Measurements from ENCODE around the gene PCYT1A.
"Not testable (repeated sequence)": the region's sequence is repeated elsewhere in the genome, so short reads cannot be mapped to it uniquely, and the experiment has no call there.

Gene PCYT1A

GRCh38 chr3:196210673-196211556, 76.6 kb downstream of the PCYT1A start, which contains the start of gene ZDHHC19:
Gene ZDHHC19, minus strand, starts transcription at chr3:196211400. Its CDS starts 85 bp downstream, at chr3:196211315.
- no peak for DNase-seq

DNA sequence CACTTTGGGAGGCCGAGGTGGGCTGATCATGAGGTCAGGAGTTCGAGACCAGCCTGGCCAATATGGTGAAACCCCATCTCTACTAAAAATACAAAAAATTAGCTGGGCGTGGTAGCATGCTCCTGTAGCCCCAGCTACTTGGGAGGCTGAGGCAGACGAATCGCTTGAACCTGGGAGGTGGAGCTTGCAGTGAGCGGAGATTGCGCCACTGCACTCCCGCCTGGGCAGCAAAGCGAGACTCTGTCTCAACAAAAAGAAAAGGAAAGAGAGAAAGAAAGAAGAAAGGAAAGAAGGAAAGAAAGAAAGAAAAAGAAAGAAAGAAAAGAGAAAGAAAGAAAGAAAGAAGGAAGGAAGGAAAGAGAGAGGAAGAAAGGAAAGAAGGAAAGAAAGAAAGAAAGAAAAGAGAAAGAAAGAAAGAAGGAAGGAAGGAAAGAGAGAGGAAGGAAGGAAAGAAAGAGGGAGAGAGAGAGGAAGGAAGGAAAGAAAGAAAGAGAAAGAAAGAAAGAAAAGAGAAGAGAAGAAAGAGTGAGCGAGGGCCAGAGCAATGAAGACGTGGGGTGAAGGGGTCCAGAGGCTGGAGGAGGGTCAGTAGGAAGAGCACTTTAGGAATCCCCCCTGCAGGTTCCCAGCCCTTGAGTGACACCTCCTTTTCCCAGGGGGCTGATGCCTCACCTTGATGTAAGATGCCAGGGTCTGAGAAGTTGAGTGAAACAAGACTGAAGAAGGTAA, 77.4 kb downstream of the PCYT1A start:
- not testable (repeated sequence) for DNase-seq

GRCh38 chr3:196208942-196209695, 78.4 kb downstream of the PCYT1A start:
- DNase-seq = no peak

- DNase-seq = peak; percentile 50 to 72 (median 71)
Measured at GRCh38 chr3:196207833-196208607, 79.5 kb downstream of the PCYT1A start.

- peak in 2 of 3 experiments; percentile 20 to 46 for DNase-seq
Measured at GRCh38 chr3:196207159-196207832, 80.2 kb downstream of the PCYT1A start.

DNA sequence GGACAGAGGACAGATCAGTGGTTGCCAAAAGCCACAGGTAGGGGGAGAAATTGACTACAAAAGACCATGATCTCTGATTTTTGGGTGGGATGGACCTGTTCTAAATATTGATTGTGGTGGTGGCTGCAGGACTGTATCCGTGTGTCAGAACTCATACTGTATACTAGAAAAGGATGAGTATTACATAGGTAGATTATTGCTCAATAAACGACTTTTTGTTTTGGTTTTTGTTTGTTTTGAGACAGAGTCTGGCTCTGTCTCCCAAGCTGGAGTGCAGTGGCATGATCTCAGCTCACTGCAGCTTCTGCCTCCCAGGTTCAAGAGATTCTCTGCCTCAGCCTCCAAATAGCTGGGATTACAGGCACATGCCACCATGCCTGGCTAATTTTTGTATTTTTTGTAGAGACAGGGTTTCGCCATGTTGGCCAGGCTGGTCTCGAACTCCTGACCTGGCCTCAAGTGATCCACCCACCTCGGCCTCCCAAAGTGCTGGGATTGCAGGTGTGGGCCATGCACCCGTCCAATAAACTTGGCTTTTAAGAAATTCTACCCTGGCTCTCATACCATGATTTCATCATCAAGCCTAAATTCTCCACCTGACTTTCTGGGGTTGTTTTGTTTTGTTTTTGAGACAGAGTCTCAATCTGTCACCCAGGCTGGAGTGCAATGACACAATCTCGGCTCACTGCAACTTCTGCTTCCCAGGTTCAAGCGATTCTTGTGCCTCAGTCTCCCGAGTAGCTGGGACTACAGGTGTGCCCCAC, 81.9 kb downstream of the PCYT1A start:
- not testable (repeated sequence) for DNase-seq

- DNase-seq = no peak
Measured at GRCh38 chr3:196203846-196204245, 83.7 kb downstream of the PCYT1A start.

DNA sequence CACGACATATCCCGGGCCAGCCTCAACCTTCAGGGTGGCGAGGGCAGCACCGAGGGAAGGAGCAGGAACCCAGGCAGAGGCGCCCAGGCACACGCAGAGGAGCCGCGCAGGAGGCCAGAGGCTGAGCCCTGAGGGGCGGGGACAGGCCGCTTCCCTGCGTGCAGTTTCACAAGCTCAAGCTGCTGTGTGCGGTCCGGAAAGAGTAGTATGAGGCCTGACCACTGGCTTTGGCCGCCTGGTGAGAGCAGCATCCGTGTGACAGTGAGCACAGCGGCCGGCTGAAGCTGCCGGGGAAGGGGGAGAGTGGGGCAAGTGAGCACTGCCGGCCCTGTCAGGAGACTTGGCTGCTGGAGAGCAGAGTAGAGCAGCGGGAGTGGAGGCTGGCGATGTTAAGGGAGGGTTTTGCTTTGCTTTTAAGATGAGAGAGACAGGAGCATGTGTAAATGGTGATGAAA, 85.0 kb downstream of the PCYT1A start:
- peak in 1 of 3 experiments; percentile 30 for DNase-seq

DNA sequence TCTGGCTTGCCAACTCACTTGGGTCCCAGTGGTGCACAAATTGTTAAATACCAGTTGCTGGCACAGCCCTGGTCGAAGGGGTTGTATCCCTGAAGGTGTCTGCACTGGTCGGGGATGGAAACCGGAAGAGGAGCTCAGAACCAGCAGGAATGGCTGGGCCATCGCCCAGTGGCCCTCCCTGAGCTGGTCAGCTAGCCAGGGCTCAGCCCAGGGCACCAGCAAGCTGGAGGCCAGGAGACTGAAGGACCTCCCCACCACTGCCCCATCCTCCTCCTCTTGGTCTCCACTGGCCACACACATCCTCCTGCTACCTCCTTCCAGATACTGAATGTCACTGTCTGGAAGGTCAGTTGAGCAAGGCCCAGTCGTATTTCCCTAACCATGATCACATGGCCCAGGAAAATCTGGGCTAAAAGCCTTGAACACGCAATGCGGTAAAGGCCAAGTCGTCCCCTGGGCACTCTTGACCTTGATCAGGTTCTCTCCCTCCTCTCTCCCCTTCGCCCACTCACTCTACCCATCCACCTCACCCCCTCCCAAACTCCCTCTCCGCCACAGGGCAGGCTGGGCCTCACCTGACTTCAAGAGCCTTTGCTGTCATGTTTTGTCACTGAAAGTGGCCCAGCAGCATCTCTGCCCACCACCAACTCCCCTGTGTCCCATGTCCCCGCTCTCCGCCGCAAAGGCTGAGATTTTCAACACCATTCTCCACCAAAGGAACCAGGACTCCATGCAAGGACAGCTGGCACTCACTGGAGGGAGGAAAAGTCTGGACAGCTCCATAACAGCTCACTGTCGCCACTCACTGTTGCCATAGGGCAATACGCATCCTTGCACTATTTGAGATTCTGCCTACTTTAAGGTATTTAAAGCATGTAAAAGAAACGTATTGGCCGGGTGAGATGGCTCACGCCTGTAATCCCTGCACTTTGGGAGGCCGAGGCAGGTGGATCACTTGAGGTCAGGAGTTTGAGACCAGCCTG, 88.5 kb downstream of the PCYT1A start:
- peak in 1 of 3 experiments; percentile 34 for DNase-seq

DNA sequence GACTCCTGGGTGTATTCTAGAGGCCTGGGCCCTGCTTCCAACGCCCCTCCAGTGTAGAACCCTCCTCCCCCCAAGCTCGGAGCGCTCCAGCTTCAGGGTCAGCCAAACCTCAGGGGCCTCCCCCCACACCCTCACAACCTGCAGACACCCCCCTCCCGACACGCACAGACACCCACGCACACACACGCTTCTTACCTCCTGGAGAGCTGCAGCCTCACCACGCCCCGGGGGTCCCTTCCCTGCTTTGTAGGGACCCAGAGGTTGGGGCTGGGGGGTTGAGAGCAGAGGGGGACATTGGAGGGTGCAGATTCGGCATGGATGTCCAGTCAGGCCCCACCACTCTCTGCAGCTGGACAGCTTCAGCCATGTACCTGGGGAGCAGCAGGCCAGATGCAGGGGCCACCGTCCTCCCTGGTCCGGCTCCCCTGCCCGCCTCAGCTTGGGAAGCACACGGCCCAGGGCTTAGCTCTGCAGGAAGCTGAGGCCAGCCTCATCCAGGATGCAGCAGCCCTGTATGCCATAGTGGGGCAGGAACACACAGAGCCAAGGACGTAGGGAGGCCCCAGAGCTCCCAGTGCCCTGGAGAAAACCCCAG, 89.3 kb downstream of the PCYT1A start:
- no peak for DNase-seq

DNA sequence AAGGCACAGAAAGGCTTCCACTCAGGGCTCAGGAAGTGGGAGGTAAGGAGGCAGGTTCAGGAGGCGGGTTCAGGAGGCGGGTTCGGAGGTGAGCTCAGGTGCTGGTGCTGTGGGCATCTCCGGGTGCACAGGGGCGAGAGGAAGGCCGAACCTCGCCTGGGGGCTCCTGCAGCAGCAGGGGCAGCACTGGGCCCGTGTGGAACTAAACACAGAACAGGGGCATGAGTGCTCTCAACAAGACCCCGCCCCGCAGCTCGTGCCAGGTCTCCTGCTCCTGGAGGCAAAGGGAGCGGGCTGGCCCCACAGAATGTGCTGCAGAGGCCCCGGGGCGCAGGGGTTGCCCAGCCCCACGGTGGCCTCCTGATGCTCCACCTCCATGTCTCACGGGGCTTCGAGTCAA, 90.0 kb downstream of the PCYT1A start:
- no peak for DNase-seq

GRCh38 chr3:196195664-196196265, 91.8 kb downstream of the PCYT1A start:
- DNase-seq = no peak

DNA sequence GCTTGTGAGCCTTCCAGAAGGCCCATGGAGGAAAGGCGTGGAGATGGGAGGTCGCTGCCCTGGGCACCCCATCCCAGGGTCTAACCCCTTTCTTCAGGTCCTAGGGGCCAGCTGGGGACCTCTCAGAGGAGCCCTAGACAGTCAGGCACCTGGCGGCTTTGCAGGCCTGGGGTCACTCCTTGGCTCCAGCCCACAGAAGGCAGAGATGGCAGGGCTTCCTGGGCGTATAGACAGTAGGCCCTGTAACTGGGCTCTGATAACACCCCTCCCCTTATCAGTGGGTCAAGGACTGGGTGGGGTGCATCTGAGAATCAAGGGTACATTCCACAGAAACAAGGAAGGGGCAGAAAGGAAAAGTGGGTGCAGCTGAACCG, 93.0 kb downstream of the PCYT1A start:
- no peak for DNase-seq

GRCh38 chr3:196193736-196194541, 93.6 kb downstream of the PCYT1A start:
- no peak for DNase-seq

DNA sequence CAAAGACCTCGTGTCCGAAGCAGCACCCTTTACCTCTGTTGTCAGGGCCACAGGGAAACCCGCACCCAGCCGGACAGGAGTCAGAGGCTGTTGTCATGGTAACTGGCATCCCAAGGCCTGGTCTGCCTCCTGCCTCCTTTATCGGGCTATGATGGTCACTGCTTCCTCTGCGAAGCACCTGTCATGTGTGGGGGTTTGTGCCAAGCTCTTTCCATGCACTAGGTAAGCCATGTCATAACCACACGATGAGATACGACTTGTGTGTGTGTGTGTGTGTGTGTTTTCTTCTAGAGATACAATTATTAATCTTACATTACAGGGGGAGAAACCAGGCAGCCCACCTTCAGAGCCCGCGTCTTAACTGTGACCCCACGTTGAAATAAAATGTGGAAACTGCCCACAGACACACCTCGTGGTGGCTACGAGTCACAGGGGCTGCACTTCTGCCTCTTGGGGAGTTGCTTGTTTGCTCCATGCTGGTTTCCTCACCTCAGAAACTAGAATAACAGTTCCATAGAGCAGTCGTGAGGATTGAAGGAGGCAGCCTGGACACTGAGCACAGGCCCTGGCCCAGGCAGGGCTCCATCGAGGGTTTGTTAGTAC, 94.3 kb downstream of the PCYT1A start:
- DNase-seq = peak in 2 of 3 experiments; percentile 29 to 69

- no peak for DNase-seq
Measured at GRCh38 chr3:196192524-196193051, 94.9 kb downstream of the PCYT1A start.

GRCh38 chr3:196192036-196192523, 95.4 kb downstream of the PCYT1A start:
- no peak for DNase-seq

All from NCI-H1417 (cell line).